WI38 (cell line): ENCODE data around the gene MAMSTR.

ENCODE experiments used
- H3K4me3 ChIP-seq: 2 replicates; pipeline ENCODE4 v1.5.1; 2011; ENCODE audit warnings: low read depth, mild to moderate bottlenecking, control low read depth, low read length
- TF ChIP-seq, protein P1 (sequence below): IDR thresholded peaks from 2 replicates; pipeline ENCODE4 v1.5.1; 2012; ENCODE audit warnings: low read depth, mild to moderate bottlenecking, control low read depth, low read length

Gene MAMSTR

GRCh38 chr19:48756686-48757085, 37.2 kb upstream of the MAMSTR start:
- TF ChIP-seq, protein P1, sequence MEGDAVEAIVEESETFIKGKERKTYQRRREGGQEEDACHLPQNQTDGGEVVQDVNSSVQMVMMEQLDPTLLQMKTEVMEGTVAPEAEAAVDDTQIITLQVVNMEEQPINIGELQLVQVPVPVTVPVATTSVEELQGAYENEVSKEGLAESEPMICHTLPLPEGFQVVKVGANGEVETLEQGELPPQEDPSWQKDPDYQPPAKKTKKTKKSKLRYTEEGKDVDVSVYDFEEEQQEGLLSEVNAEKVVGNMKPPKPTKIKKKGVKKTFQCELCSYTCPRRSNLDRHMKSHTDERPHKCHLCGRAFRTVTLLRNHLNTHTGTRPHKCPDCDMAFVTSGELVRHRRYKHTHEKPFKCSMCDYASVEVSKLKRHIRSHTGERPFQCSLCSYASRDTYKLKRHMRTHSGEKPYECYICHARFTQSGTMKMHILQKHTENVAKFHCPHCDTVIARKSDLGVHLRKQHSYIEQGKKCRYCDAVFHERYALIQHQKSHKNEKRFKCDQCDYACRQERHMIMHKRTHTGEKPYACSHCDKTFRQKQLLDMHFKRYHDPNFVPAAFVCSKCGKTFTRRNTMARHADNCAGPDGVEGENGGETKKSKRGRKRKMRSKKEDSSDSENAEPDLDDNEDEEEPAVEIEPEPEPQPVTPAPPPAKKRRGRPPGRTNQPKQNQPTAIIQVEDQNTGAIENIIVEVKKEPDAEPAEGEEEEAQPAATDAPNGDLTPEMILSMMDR, result no peak
- H3K4me3 ChIP-seq, result no peak overlapping the region

- TF ChIP-seq, protein P1, result no peak
- no peak overlapping the region for H3K4me3 ChIP-seq
These were observed 36.7 kb upstream of the MAMSTR start for GRCh38 chr19:48756212-48756611.

GRCh38 chr19:48755787-48756186, 36.3 kb upstream of the MAMSTR start:
- TF ChIP-seq, protein P1, result no peak
- H3K4me3 ChIP-seq, result no peak overlapping the region

GRCh38 chr19:48755084-48755641, 35.6 kb upstream of the MAMSTR start, which contains the start of gene FGF21:
Gene FGF21 (plus strand): TSS chr19:48755524. CDS start chr19:48756237, 713 bp downstream.
- no peak within 1 kb of the TSS for H3K4me3 ChIP-seq
- TF ChIP-seq, protein P1, result no peak

- TF ChIP-seq, protein P1, result no peak
- H3K4me3 ChIP-seq, result peak within 1 kb of the TSS; percentile 31
These were observed 33.2 kb upstream of the MAMSTR start, which contains the start of gene FUT1 for GRCh38 chr19:48752496-48753365. Gene FUT1 (minus strand): TSS chr19:48752641. CDS start chr19:48751281, 1,360 bp downstream.

- TF ChIP-seq, protein P1, result no peak
- peak overlapping the region; percentile 31 for H3K4me3 ChIP-seq
These were observed 32.4 kb upstream of the MAMSTR start for GRCh38 chr19:48751845-48752495.
